HCT116 (cell line): ENCODE results near the gene JAG1. TPM values are rescaled to one million over a fixed set of nuclear protein-coding genes. Genes with fewer than 3 reads are reported as not detected.

Experiments
- ATAC-seq: fragments of 200-7000 bp; cut with Tn5 transposase; 2 replicates; pipeline ENCODE4 v1.9.1; 2020; ENCODE audit warnings: mild to moderate bottlenecking, moderate library complexity
- BruUV-seq: library from RNA; stranded (reverse); fragments of 400-500 nt; replicated peaks from 2 replicates; lab custom pipeline; 2021; lab: Mats Ljungman, UMichigan
- CTCF ChIA-PET: fragments of 300-600 bp; sonication (Branson Sonifier 250); formaldehyde crosslinking; loops from one replicate; lab custom pipeline; 2021; ENCODE audit warnings: antibody characterized with exemption; lab: Charles Lee
- POLR2A ChIA-PET: fragments of 300-600, 350-600 bp; sonication (Branson Sonifier 250); formaldehyde crosslinking; loops from one replicate; lab custom pipeline; 2021; ENCODE audit warnings: antibody characterized with exemption; lab: Charles Lee
- RAD21 ChIA-PET, 2 experiments: fragments of 300-600 bp; sonication (Branson Sonifier 250); formaldehyde crosslinking; loops; one replicate each; lab custom pipeline; 2023; ENCODE audit warnings: low total read pairs in 2 of 2; ENCODE audit not compliant: uncharacterized antibody in 2 of 2, unreplicated experiment in 2 of 2, low non-redundant PET in 1 of 2; lab: Charles Lee
- DNase-seq: peaks from one replicate; pipeline ENCODE4 v3.0.0-alpha.2; 2010; ENCODE audit warnings: low read depth, low spot score
- H2AFZ ChIP-seq: fragments of 200-600 bp; shearing (Covaris generic), sonication (generic); 2 replicates; pipeline ENCODE4 v1.6.1; 2017; ENCODE audit warnings: low read depth, mixed run types, mixed read lengths, antibody characterized with exemption, low read length; ENCODE audit not compliant: poor library complexity, severe bottlenecking
- H3K27ac ChIP-seq: 2 replicates; pipeline ENCODE4 v1.5.1; 2012; ENCODE audit warnings: low read depth, low read length
- H3K27me3 ChIP-seq: fragments of 200-600 bp; sonication (generic); 2 replicates; pipeline ENCODE4 v1.6.1; 2016; ENCODE audit warnings: mixed run types, low read length, mixed read lengths; ENCODE audit not compliant: insufficient read depth
- H3K36me3 ChIP-seq, 2 experiments: fragments of 200-500 bp in 1 of 2; fragments of 200-600 bp in 1 of 2; sonication (Bioruptor generic) in 1 of 2; sonication (generic) in 1 of 2; 2 replicates each; pipeline versions ENCODE4 v1.5.1 to v1.6.1; 2014 to 2016; ENCODE audit warnings: low read length in 2 of 2, inconsistent platforms in 1 of 2, mixed read lengths in 1 of 2, mixed run types in 1 of 2; ENCODE audit not compliant: insufficient read depth in 2 of 2, control insufficient read depth in 1 of 2
- H3K4me1 ChIP-seq, 2 experiments: fragments of 200-600 bp in 1 of 2; sonication (generic) in 1 of 2; 2 replicates each; pipeline versions ENCODE4 v1.5.1 to v1.6.1; 2012 to 2017; ENCODE audit warnings: low read length in 2 of 2, inconsistent platforms in 1 of 2, mild to moderate bottlenecking in 1 of 2, mixed read lengths in 1 of 2, mixed run types in 1 of 2, moderate library complexity in 1 of 2; ENCODE audit not compliant: insufficient read depth in 2 of 2, control insufficient read depth in 1 of 2
- H3K4me2 ChIP-seq: fragments of 200-600 bp; sonication (generic); 2 replicates; pipeline ENCODE4 v1.6.1; 2017; ENCODE audit warnings: mixed run types, low read length, mixed read lengths
- H3K4me3 ChIP-seq, 2 experiments: fragments of 200-600 bp in 1 of 2; sonication (generic) in 1 of 2; replicated peaks in 1 of 2; 2 replicates each; pipeline ENCODE4 v1.5.1; 2011 to 2016; ENCODE audit warnings: low read length in 2 of 2, control low read depth in 1 of 2, low read depth in 1 of 2, mild to moderate bottlenecking in 1 of 2, mixed read lengths in 1 of 2, mixed run types in 1 of 2
- H3K79me2 ChIP-seq: fragments of 200-600 bp; sonication (generic); 2 replicates; pipeline ENCODE4 v1.6.1; 2017; ENCODE audit warnings: mild to moderate bottlenecking, mixed run types, low read length, moderate library complexity, mixed read lengths; ENCODE audit not compliant: insufficient read depth
- H3K9ac ChIP-seq: fragments of 200-600 bp; sonication (generic); 2 replicates; pipeline ENCODE4 v1.6.1; 2016; ENCODE audit warnings: low read length, mixed read lengths
- H3K9me2 ChIP-seq: fragments of 200-600 bp; sonication (generic), shearing (Covaris generic); 2 replicates; pipeline ENCODE4 v1.6.1; 2017; ENCODE audit warnings: mixed run types, mild to moderate bottlenecking, moderate library complexity; ENCODE audit not compliant: insufficient read depth
- H3K9me3 ChIP-seq, 2 experiments: fragments of 200-500 bp in 1 of 2; fragments of 200-600 bp in 1 of 2; sonication (Bioruptor generic) in 1 of 2; sonication (generic) in 1 of 2; 2 replicates each; pipeline ENCODE4 v1.6.1; 2014 to 2017; ENCODE audit warnings: low read length in 2 of 2, mixed read lengths in 2 of 2, inconsistent platforms in 1 of 2, low read depth in 1 of 2, mild to moderate bottlenecking in 1 of 2, mixed run types in 1 of 2, moderate library complexity in 1 of 2; ENCODE audit not compliant: control insufficient read depth in 1 of 2, insufficient read depth in 1 of 2
- H4K20me1 ChIP-seq: fragments of 200-600 bp; sonication (generic), shearing (Covaris generic); 2 replicates; pipeline ENCODE4 v1.6.1; 2017; ENCODE audit warnings: mixed run types, mild to moderate bottlenecking, moderate library complexity; ENCODE audit not compliant: insufficient read depth
- CEBPB ChIP-seq: IDR thresholded peaks from 2 replicates; pipeline ENCODE4 v1.6.1; 2012; ENCODE audit warnings: low read depth
- EZH2 ChIP-seq: fragments of 200-600 bp; sonication (generic); IDR thresholded peaks from 2 replicates; pipeline ENCODE4 v1.6.1; 2017; ENCODE audit warnings: antibody characterized with exemption, mixed run types
- EZH2phosphoT487 ChIP-seq: fragments of 200-600 bp; IDR thresholded peaks from 2 replicates; pipeline ENCODE4 v1.6.1; 2018; ENCODE audit warnings: antibody characterized with exemption, borderline replicate concordance
- JUND ChIP-seq: IDR thresholded peaks from 2 replicates; pipeline ENCODE4 v1.6.1; 2012
- SIN3A ChIP-seq: IDR thresholded peaks from 2 replicates; pipeline ENCODE4 v1.6.1; 2012; ENCODE audit warnings: low read depth
- SRF ChIP-seq: IDR thresholded peaks from 2 replicates; pipeline ENCODE4 v1.6.1; 2012; ENCODE audit warnings: low read depth
- TCF7L2 ChIP-seq: IDR thresholded peaks from 2 replicates; pipeline ENCODE4 v1.7.0; 2011; ENCODE audit warnings: borderline replicate concordance, inconsistent platforms; ENCODE audit not compliant: insufficient read depth, insufficient read length; ENCODE audit errors: extremely low read depth
- YY1 ChIP-seq: IDR thresholded peaks from 2 replicates; pipeline ENCODE4 v1.6.1; 2011; ENCODE audit warnings: low read length, low read depth, moderate library complexity, mild to moderate bottlenecking; ENCODE audit not compliant: insufficient replicate concordance; ENCODE audit errors: extremely low read depth
- ZFX ChIP-seq: fragments of 450-650 bp; IDR thresholded peaks from 2 replicates; pipeline ENCODE4 v1.6.1; 2017
- ZNF274 ChIP-seq: fragments of 200-500 bp; sonication (Bioruptor generic); IDR thresholded peaks from 2 replicates; pipeline ENCODE4 v1.6.1; 2014; ENCODE audit warnings: mild to moderate bottlenecking, low read depth, low read length, inconsistent platforms
- intact Hi-C: fragments of 100-400 bp; cut with micrococcal nuclease; formaldehyde crosslinking; loops from 2 replicates; pipeline ENCODE4 v1.10.0; 2022
- total RNA-seq: library from RNA; stranded (reverse); gene quantifications from one replicate; pipeline ENCODE4 v1.2.1, GENCODE V29; 2021; ENCODE audit not compliant: unreplicated experiment

Gene JAG1
- total RNA-seq, 1 experiment from 2014 or later: 31.9 TPM

- Histone ChIP-seq H2AFZ (no peak overlapping the region), H3K79me2 (peaks cover 39% of the 10 kb centered on the region; the same call in 1 of the 2 replicates), H3K36me3 (peaks cover 4 to 17% of the 10 kb centered on the region in 2 experiments), H3K9me2 (no peaks in the 10 kb centered on the region), H4K20me1 (no peaks in the 10 kb centered on the region), H3K4me2 (no peak overlapping the region), H3K4me1 (peaks cover 19% of the 10 kb centered on the region in 2 experiments), H3K9ac (no peak overlapping the region), H3K9me3 (no peaks in the 10 kb centered on the region), H3K4me3 (no peak overlapping the region)
- ChIA-PET RAD21 (no interaction called here), POLR2A (no interaction called here), CTCF (no interaction called here)
- DNase-seq: no peak
- intact Hi-C loops: loop anchor here (5.0 to 10.0 kb wide), 4 partner anchors 118 to 872 kb away; partner anchors contain the start of genes MKKS and SLX4IP
- TF ChIP-seq JUND (no peak), TCF7L2 (no peak), EZH2 (no peak), SRF (no peak), CEBPB (no peak), YY1 (no peak)
- TF ChIP-seq, all 23 proteins: peak for 0
- no TSS peak for BruUV-seq
- Histone ChIP-seq H3K27ac (no peak overlapping the region), H3K27me3 (no peaks in the 10 kb centered on the region)
- ATAC-seq: no peak
These were observed 3.9 kb downstream of the JAG1 start for GRCh38 chr20:10669843-10670446.

GRCh38 chr20:10668677-10669368 is 5.0 kb downstream of the JAG1 start:
- Histone ChIP-seq H3K27ac (no peak overlapping the region), H3K4me2 (no peak overlapping the region)

More at GRCh38 chr20:10668677-10669368, 5.0 kb downstream of the JAG1 start:
- DNase-seq: no peak
- no peak for ATAC-seq
- RAD21 ChIA-PET: no interaction called here
- Histone ChIP-seq H2AFZ (no peak overlapping the region), H3K4me3 (no peak overlapping the region), H4K20me1 (no peaks in the 10 kb centered on the region), H3K9me2 (no peaks in the 10 kb centered on the region), H3K9ac (no peak overlapping the region), H3K79me2 (peaks cover 42% of the 10 kb centered on the region; the same call in 1 of the 2 replicates), H3K36me3 (peaks cover 6 to 22% of the 10 kb centered on the region in 2 experiments), H3K9me3 (no peaks in the 10 kb centered on the region), H3K4me1 (peaks cover 22 to 25% of the 10 kb centered on the region in 2 experiments), H3K27me3 (no peaks in the 10 kb centered on the region)
- intact Hi-C loops: no loop called here
- CTCF ChIA-PET: no interaction called here
- BruUV-seq: no TSS peak
- POLR2A ChIA-PET: no interaction called here
- TF ChIP-seq SIN3A (no peak), EZH2 (no peak), EZH2phosphoT487 (no peak), JUND (no peak), ZNF274 (no peak), TCF7L2 (no peak), ZFX (no peak)
